Body of pancreas (tissue), 4 donors: ENCODE measurements around the gene P3H3. TPM values are rescaled to one million over a fixed set of nuclear protein-coding genes. Genes with fewer than 3 reads are reported as not detected.

Experiments used
- ATAC-seq: fragments of 150-250 bp; one replicate; pipeline ENCODE4 v1.9.1; 2016
- DNase-seq, 4 donors: peaks; one replicate each; pipeline ENCODE4 v3.0.0-alpha.2; 2019
- H3K27ac ChIP-seq, 4 donors: fragments of 200-600 bp; sonication (generic); 1 replicate in 3 of 4; 2 replicates in 1 of 4; pipeline versions ENCODE4 v1.5.1 to v1.6.1; 2016 to 2019; ENCODE audit warnings: mild to moderate bottlenecking in 1 of 4, mixed read lengths in 1 of 4, moderate library complexity in 1 of 4
- H3K27me3 ChIP-seq, 2 donors: fragments of 200-600 bp; sonication (generic); one replicate each; pipeline ENCODE4 v1.6.0; 2016; ENCODE audit warnings: mild to moderate bottlenecking in 1 of 2
- H3K36me3 ChIP-seq, 2 donors: fragments of 200-600 bp; sonication (generic); replicated peaks in 1 of 2; 2 replicates each; pipeline ENCODE4 v1.5.1; 2016; ENCODE audit warnings: low read depth in 2 of 2; ENCODE audit not compliant: insufficient read depth in 1 of 2
- H3K4me1 ChIP-seq: fragments of 200-600 bp; sonication (generic); one replicate; pipeline ENCODE4 v1.6.0; 2016
- H3K4me3 ChIP-seq, 2 donors: fragments of 200-600 bp; sonication (generic); 1 replicate in 1 of 2; 2 replicates in 1 of 2; pipeline ENCODE4 v1.5.1; 2016 to 2019
- H3K9me3 ChIP-seq, 3 donors: fragments of 200-600 bp; sonication (generic); 1 replicate in 2 of 3; 2 replicates in 1 of 3; pipeline ENCODE4 v1.5.1; 2016
- CTCF ChIP-seq, 7 experiments: fragments of 450-650 bp in 4 of 7; fragments of 200-600 bp in 3 of 7; sonication (generic) in 3 of 7; IDR thresholded peaks; one replicate each; pipeline ENCODE4 v1.5.1; 2016 to 2019; ENCODE audit warnings: antibody characterized with exemption in 7 of 7
- POLR2A ChIP-seq, 3 donors: fragments of 450-650 bp; IDR thresholded peaks; one replicate each; pipeline ENCODE4 v1.6.1; 2016; ENCODE audit warnings: antibody characterized with exemption in 3 of 3, mild to moderate bottlenecking in 2 of 3
- WGBS, 2 donors: methylation state at CpG; one replicate each; pipeline ENCODE4 v1.1.5; 2017; 5-methylcytosine and 5-hydroxymethylcytosine counted together
- intact Hi-C: fragments of 100-400 bp; cut with DNase I; formaldehyde crosslinking; loops from one replicate; pipeline ENCODE4 v1.15.1; 2023
- total RNA-seq, 2 donors: library from RNA; depleted of rRNA; stranded (reverse); fragments of >200 nt; gene quantifications; one replicate each; pipeline ENCODE4 v1.1.0, GENCODE V29; 2016

The P3H3 gene
- total RNA-seq, 2 donors from 2014 or later, result 17.6 to 43.2 TPM

- DNase-seq (peak in 3 of 4 donors; percentile 51 to 59 (median 57)), ATAC-seq (peak; percentile 42)
- Histone ChIP-seq H3K36me3 (no peaks in the 10 kb centered on the region), H3K4me3 (no peak within 1 kb of the TSS), H3K4me1 (peaks cover 12% of the 10 kb centered on the region), H3K9me3 (no peaks in the 10 kb centered on the region), H3K27me3 (peaks cover 0 to 22% of the 10 kb centered on the region in 2 donors), H3K27ac (no peak within 1 kb of the TSS)
- WGBS, 2 donors, result 1% methylated on average over 6 to 19 of the region's 28 CpGs
- intact Hi-C loops, result no loop called here
- TF ChIP-seq CTCF (IDR thresholded peaks at IDR 0.05) (no peak), POLR2A (IDR thresholded peaks at IDR 0.05) (no peak)
Observed at GRCh38 chr12:6821591-6822425, 6.4 kb upstream of the P3H3 start, which contains the start of gene GPR162. Gene GPR162, plus strand, starts transcription at chr12:6821821. Its CDS starts 2,078 bp downstream, at chr12:6823899.

GRCh38 chr12:6822426-6823135 is 5.6 kb upstream of the P3H3 start:
- intact Hi-C loops, result no loop called here
- Histone ChIP-seq H3K4me3 (no peak overlapping the region), H3K27ac (no peak overlapping the region)

GRCh38 chr12:6823182-6824084 is 4.8 kb upstream of the P3H3 start:
- Histone ChIP-seq H3K4me1 (peaks cover 23% of the 10 kb centered on the region), H3K27ac (no peak overlapping the region), H3K27me3 (peaks cover 0 to 22% of the 10 kb centered on the region in 2 donors), H3K9me3 (no peaks in the 10 kb centered on the region), H3K36me3 (no peaks in the 10 kb centered on the region), H3K4me3 (no peak overlapping the region)
- no peak for DNase-seq
- no peak for ATAC-seq
- TF ChIP-seq POLR2A (IDR thresholded peaks at IDR 0.05) (no peak), CTCF (IDR thresholded peaks at IDR 0.05) (no peak)
- 41 to 46% methylated on average over 7 to 9 of the region's 12 CpGs for WGBS, 2 donors
- intact Hi-C loops, result no loop called here

More at GRCh38 chr12:6822426-6823135, 5.6 kb upstream of the P3H3 start:
- TF ChIP-seq POLR2A (IDR thresholded peaks at IDR 0.05) (no peak), CTCF (IDR thresholded peaks at IDR 0.05) (no peak)
- Histone ChIP-seq H3K27me3 (peaks cover 0 to 22% of the 10 kb centered on the region in 2 donors), H3K9me3 (no peaks in the 10 kb centered on the region), H3K36me3 (no peaks in the 10 kb centered on the region), H3K4me1 (peaks cover 20% of the 10 kb centered on the region)
- DNase-seq (no peak), ATAC-seq (no peak)
- WGBS, 2 donors, result 41 to 44% methylated on average over 7 of the region's 7 CpGs

GRCh38 chr12:6824085-6824775 is 4.0 kb upstream of the P3H3 start:
- intact Hi-C loops, result no loop called here
- Histone ChIP-seq H3K27ac (no peak overlapping the region), H3K27me3 (peaks cover 0 to 22% of the 10 kb centered on the region in 2 donors), H3K36me3 (no peaks in the 10 kb centered on the region), H3K9me3 (no peaks in the 10 kb centered on the region), H3K4me3 (no peak overlapping the region), H3K4me1 (peaks cover 30% of the 10 kb centered on the region)
- DNase-seq, result peak in 1 of 4 donors; percentile 29
- no peak for ATAC-seq
- WGBS, 2 donors, result 58 to 65% methylated on average over 4 to 33 of the region's 37 CpGs
- no peak for TF ChIP-seq POLR2A (IDR thresholded peaks at IDR 0.05)
- TF ChIP-seq CTCF (IDR thresholded peaks at IDR 0.05), result no peak
